ENCODE results near the gene STAT5B. TPM values are rescaled to one million over a fixed set of nuclear protein-coding genes. Genes with fewer than 3 reads are reported as not detected.

The STAT5B gene
- total RNA-seq, 4 donors from 2014 or later: 52.7 to 105 (median 57.6) TPM

DNA sequence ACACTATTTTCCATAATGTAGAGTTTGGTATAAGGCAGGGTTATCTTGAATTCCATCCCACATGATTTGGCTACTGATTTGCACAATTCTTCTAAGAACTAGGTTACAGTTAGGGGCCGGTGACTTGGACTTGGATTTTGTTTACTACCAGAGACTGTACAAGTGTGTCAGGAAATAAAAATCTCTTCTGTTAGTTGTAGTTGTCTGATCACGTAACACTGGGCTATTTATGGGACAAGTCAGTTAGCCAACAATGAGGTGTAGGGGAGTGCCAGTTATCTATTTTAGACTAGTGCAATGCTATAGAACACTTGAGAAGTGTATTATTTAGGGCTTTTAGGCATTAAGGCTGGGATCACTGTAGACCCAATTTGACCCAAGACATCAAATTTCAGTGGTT is 42.2 kb downstream of the STAT5B start:
- 43% methylated on average over 2 of the region's 2 CpGs for WGBS
- Histone ChIP-seq H3K9me3 (no peaks in the 10 kb centered on the region), H3K4me1 (no peaks in the 10 kb centered on the region), H3K27ac (no peak overlapping the region), H3K36me3 (peaks cover 2% of the 10 kb centered on the region), H3K27me3 (no peaks in the 10 kb centered on the region), H3K4me3 (no peak overlapping the region)
- TF ChIP-seq POLR2AphosphoS5 (IDR thresholded peaks at IDR 0.05): no peak
- TF ChIP-seq, protein P1, sequence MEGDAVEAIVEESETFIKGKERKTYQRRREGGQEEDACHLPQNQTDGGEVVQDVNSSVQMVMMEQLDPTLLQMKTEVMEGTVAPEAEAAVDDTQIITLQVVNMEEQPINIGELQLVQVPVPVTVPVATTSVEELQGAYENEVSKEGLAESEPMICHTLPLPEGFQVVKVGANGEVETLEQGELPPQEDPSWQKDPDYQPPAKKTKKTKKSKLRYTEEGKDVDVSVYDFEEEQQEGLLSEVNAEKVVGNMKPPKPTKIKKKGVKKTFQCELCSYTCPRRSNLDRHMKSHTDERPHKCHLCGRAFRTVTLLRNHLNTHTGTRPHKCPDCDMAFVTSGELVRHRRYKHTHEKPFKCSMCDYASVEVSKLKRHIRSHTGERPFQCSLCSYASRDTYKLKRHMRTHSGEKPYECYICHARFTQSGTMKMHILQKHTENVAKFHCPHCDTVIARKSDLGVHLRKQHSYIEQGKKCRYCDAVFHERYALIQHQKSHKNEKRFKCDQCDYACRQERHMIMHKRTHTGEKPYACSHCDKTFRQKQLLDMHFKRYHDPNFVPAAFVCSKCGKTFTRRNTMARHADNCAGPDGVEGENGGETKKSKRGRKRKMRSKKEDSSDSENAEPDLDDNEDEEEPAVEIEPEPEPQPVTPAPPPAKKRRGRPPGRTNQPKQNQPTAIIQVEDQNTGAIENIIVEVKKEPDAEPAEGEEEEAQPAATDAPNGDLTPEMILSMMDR (IDR thresholded peaks at IDR 0.05): no peak
- TF ChIP-seq EP300 (IDR thresholded peaks at IDR 0.05): no peak
- no peak for TF ChIP-seq POLR2A (IDR thresholded peaks at IDR 0.05)
- DNase-seq (ENCODE audit: low spot score in 2 of 2): no peak

DNA sequence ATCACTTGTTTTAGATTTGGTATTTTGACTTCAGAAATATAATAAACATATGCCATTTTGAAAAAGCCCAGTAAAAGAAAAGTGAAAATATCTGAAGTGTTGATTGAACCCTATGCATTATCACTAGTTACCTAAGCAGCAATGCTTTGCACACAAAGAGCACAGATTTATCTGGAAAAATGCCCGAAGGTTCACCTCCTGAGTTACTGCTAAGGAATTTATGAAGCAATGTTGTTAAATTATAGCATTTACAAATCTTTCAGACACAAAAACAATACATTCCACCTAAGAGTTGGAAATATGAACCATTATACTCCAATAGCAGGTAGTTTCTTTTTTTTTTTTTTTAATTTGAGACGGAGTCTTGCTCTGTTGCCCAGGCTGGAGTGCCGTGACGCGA is 43.0 kb downstream of the STAT5B start:
- no peak for DNase-seq (ENCODE audit: low spot score in 2 of 2)
- WGBS: 94% methylated on average over 5 of the region's 5 CpGs
- no peak for TF ChIP-seq POLR2A (IDR thresholded peaks at IDR 0.05)
- TF ChIP-seq, protein P1 (IDR thresholded peaks at IDR 0.05): no peak
- TF ChIP-seq EP300 (IDR thresholded peaks at IDR 0.05): no peak
- TF ChIP-seq POLR2AphosphoS5 (IDR thresholded peaks at IDR 0.05): no peak

DNA sequence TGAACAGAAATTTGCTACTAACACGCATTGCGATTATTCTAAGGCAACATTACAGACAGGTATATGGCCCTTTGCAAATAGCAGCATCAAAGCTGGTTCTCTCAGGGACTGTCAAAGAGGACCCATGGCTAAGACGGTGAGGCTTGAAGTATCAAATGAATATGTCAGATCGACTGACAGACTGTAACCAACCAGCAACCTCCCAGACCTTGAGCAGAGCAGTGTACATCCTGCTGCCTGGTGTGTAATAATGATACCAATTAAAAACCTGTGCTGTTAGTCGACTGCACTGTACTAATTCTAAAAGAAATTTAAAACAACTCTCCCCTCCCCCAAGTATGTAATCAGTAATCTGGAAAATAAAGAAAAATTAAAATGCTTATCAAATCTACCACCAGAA is 46.0 kb downstream of the STAT5B start:
- H3K4me3 ChIP-seq: no peak overlapping the region
- H3K36me3 ChIP-seq: peaks cover 18% of the 10 kb centered on the region
- peaks cover 12% of the 10 kb centered on the region for H3K4me1 ChIP-seq
- no peaks in the 10 kb centered on the region for H3K9me3 ChIP-seq
- no peak for DNase-seq (ENCODE audit: low spot score in 2 of 2)
- H3K27me3 ChIP-seq: no peaks in the 10 kb centered on the region
- H3K27ac ChIP-seq: no peak overlapping the region
- TF ChIP-seq, protein P1 (IDR thresholded peaks at IDR 0.05): no peak
- TF ChIP-seq POLR2AphosphoS5 (IDR thresholded peaks at IDR 0.05): no peak
- no peak for TF ChIP-seq POLR2A (IDR thresholded peaks at IDR 0.05)
- TF ChIP-seq EP300 (IDR thresholded peaks at IDR 0.05): no peak
- 89% methylated on average over 5 of the region's 5 CpGs for WGBS

More for the DNA sequence above, 43.0 kb downstream of the STAT5B start:
- Histone ChIP-seq H3K36me3 (peaks cover 10% of the 10 kb centered on the region), H3K9me3 (no peaks in the 10 kb centered on the region), H3K4me1 (peaks cover 5% of the 10 kb centered on the region), H3K27me3 (no peaks in the 10 kb centered on the region), H3K27ac (no peak overlapping the region), H3K4me3 (no peak overlapping the region)

DNA sequence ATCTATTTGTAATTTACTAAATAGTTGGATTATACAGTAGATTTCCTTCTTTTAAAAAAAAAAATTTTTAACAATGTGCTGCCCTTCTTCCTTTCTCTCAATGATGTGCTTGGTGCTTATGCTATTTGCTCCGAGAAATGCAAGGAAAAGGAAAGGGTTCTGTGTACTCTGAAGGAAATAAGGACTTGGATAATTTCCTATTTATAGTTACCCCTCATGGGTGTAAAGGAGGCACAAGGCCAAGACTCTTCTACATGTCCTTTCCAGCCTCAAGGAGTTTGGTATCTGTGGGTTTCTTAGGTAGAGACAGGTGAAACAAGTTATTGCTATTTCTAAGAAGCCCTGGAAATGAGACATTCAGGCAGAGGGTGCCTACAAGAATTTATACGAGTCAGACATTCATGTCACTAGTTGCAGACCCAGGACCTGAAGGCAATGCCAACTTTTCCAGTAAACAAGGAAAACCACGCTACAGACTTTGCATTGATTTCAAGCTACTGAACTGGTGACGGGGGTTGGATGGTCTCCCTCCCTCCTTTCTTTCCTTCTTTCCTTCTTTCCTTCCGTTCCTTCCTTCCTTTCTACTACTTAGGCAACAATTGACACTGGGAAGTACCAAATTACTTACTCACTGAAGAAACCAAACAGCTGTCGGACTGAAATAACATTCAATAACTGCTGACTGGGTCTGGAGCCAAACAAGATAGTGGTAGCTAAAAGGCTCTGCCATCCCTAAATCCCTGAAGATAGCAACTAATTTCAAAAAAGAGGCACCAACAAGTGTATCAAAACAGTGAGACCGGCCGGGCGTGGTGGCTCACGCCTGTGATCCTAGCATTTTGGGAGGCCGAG is 48.1 kb downstream of the STAT5B start:
- Histone ChIP-seq H3K27me3 (no peaks in the 10 kb centered on the region), H3K9me3 (no peaks in the 10 kb centered on the region), H3K27ac (no peak overlapping the region), H3K4me3 (no peak overlapping the region), H3K4me1 (peaks cover 12% of the 10 kb centered on the region), H3K36me3 (peaks cover 36% of the 10 kb centered on the region)
- no peak for DNase-seq (ENCODE audit: low spot score in 2 of 2)
- TF ChIP-seq, protein P1 (IDR thresholded peaks at IDR 0.05): no peak
- TF ChIP-seq POLR2A (IDR thresholded peaks at IDR 0.05): no peak
- no peak for TF ChIP-seq EP300 (IDR thresholded peaks at IDR 0.05)
- TF ChIP-seq POLR2AphosphoS5 (IDR thresholded peaks at IDR 0.05): no peak
- WGBS: 71% methylated on average over 11 of the region's 11 CpGs

DNA sequence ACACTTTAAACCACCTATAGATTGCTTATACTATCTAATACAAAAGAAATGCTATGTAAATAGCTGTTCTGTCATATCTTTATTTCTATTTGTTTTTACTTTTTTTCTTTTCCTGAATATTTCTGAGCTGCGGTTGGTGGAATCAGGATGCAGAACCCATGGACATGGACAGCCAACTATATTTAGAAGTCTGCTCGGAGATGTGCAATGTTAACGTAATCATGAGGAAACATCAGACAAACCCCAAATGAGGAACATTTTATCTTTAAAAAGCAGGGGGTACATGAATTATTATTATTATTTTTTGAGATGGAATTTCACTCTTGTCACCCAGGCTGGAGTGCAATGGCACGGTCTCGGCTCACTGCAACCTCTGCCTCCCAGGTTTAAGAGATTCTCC is 50.5 kb downstream of the STAT5B start:
- peaks cover 55% of the 10 kb centered on the region for H3K36me3 ChIP-seq
- 96% methylated on average over 5 of the region's 5 CpGs for WGBS

More for the DNA sequence above, 50.5 kb downstream of the STAT5B start:
- Histone ChIP-seq H3K27ac (no peak overlapping the region), H3K27me3 (no peaks in the 10 kb centered on the region), H3K4me1 (peaks cover 12% of the 10 kb centered on the region), H3K4me3 (no peak overlapping the region), H3K9me3 (no peaks in the 10 kb centered on the region)
- no peak for DNase-seq (ENCODE audit: low spot score in 2 of 2)
- TF ChIP-seq, protein P1 (IDR thresholded peaks at IDR 0.05): no peak
- TF ChIP-seq POLR2A (IDR thresholded peaks at IDR 0.05): no peak
- no peak for TF ChIP-seq POLR2AphosphoS5 (IDR thresholded peaks at IDR 0.05)
- no peak for TF ChIP-seq EP300 (IDR thresholded peaks at IDR 0.05)

All from suprapubic skin (tissue), 4 donors.